WTC11 (cell line): ENCODE measurements around the gene EEF2. TPM values are rescaled to one million over a fixed set of nuclear protein-coding genes. Genes with fewer than 3 reads are reported as not detected.
"Not testable (repeated sequence)": the region's sequence is repeated elsewhere in the genome, so short reads cannot be mapped to it uniquely, and the experiment has no call there.

ENCODE experiments used
- ATAC-seq: fragments of 200-7000 bp; cut with Tn5 transposase; 2 replicates; pipeline ENCODE4 v1.10.0; 2021; ENCODE audit warnings: mild to moderate bottlenecking, moderate library complexity
- CTCF ChIA-PET: fragments of 300-600 bp; sonication (Branson Sonifier 250); formaldehyde crosslinking; loops from one replicate; lab custom pipeline; 2021; ENCODE audit warnings: antibody characterized with exemption; lab: Charles Lee
- POLR2A ChIA-PET: fragments of 350-600 bp; sonication (Branson Sonifier 250); formaldehyde crosslinking; loops from one replicate; lab custom pipeline; 2021; ENCODE audit warnings: antibody characterized with exemption; lab: Charles Lee
- DNase-seq: peaks from one replicate; pipeline ENCODE4 v3.0.0; 2021; ENCODE audit warnings: low spot score
- H3K27ac Mint-ChIP-seq: 2 replicates; pipeline ENCODE4 v1.8.0; 2021; ENCODE audit warnings: mixed read lengths
- H3K27me3 Mint-ChIP-seq: 2 replicates; pipeline ENCODE4 v1.8.0; 2021; ENCODE audit warnings: low read depth, mild to moderate bottlenecking, moderate library complexity, mixed read lengths
- H3K36me3 Mint-ChIP-seq: 2 replicates; pipeline ENCODE4 v1.8.0; 2021; ENCODE audit warnings: mixed read lengths
- H3K4me1 Mint-ChIP-seq: 2 replicates; pipeline ENCODE4 v1.8.0; 2022; ENCODE audit warnings: mixed read lengths
- H3K4me3 Mint-ChIP-seq: 2 replicates; pipeline ENCODE4 v1.8.0; 2021; ENCODE audit warnings: mild to moderate bottlenecking, moderate library complexity, mixed read lengths
- H3K9me3 Mint-ChIP-seq: 2 replicates; pipeline ENCODE4 v1.8.0; 2021; ENCODE audit warnings: mixed read lengths
- ATF6 ChIP-seq: sonication (generic); formaldehyde crosslinking; IDR thresholded peaks from 2 replicates; pipeline ENCODE4 v1.8.1; 2023; ENCODE audit warnings: mild to moderate bottlenecking, missing genetic modification reagents
- CDX4 ChIP-seq: fragments of 250-450 bp; sonication (Bioruptor Pico); IDR thresholded peaks from 2 replicates; pipeline ENCODE4 v1.9.0; 2021; ENCODE audit warnings: moderate library complexity, mild to moderate bottlenecking, inconsistent platforms, borderline replicate concordance
- CREB1 ChIP-seq: sonication (generic); formaldehyde crosslinking; IDR thresholded peaks from 2 replicates; pipeline ENCODE4 v1.8.0; 2023; ENCODE audit warnings: mild to moderate bottlenecking, missing genetic modification reagents
- ERG ChIP-seq: fragments of 250-450 bp; sonication (Bioruptor Pico); IDR thresholded peaks from 2 replicates; pipeline ENCODE4 v1.8.0; 2021; ENCODE audit warnings: mild to moderate bottlenecking
- FOXP1 ChIP-seq: sonication (generic); formaldehyde crosslinking; IDR thresholded peaks from 2 replicates; pipeline ENCODE4 v1.8.0; 2022; ENCODE audit warnings: missing genetic modification reagents, mild to moderate bottlenecking, moderate library complexity, borderline replicate concordance
- FOXP4 ChIP-seq: sonication (generic); formaldehyde crosslinking; IDR thresholded peaks from 2 replicates; pipeline ENCODE4 v1.8.0; 2022; ENCODE audit warnings: mild to moderate bottlenecking, missing genetic modification reagents
- HMGA2 ChIP-seq: fragments of 250-450 bp; sonication (Bioruptor Pico); IDR thresholded peaks from 2 replicates; pipeline ENCODE4 v1.4.0; 2021; ENCODE audit warnings: mild to moderate bottlenecking, moderate library complexity
- MLX ChIP-seq: sonication (generic); formaldehyde crosslinking; IDR thresholded peaks from 2 replicates; pipeline ENCODE4 v1.8.1; 2023; ENCODE audit warnings: mild to moderate bottlenecking, missing genetic modification reagents, moderate library complexity
- MXD4 ChIP-seq: fragments of 250-450 bp; sonication (Bioruptor Pico); IDR thresholded peaks from 2 replicates; pipeline ENCODE4 v1.8.0; 2021; ENCODE audit warnings: mild to moderate bottlenecking, moderate library complexity, borderline replicate concordance
- NFATC4 ChIP-seq: fragments of 250-450 bp; sonication (Bioruptor Pico); IDR thresholded peaks from 2 replicates; pipeline ENCODE4 v1.9.0; 2021; ENCODE audit warnings: mild to moderate bottlenecking
- RORB ChIP-seq: fragments of 250-450 bp; sonication (Bioruptor Pico); IDR thresholded peaks from 2 replicates; pipeline ENCODE4 v1.9.0; 2021; ENCODE audit warnings: mild to moderate bottlenecking
- SOX15 ChIP-seq: fragments of 250-450 bp; sonication (Bioruptor Pico); IDR thresholded peaks from 2 replicates; pipeline ENCODE4 v1.9.0; 2021; ENCODE audit warnings: mild to moderate bottlenecking
- ZNF121 ChIP-seq: sonication (generic); formaldehyde crosslinking; IDR thresholded peaks from 2 replicates; pipeline ENCODE4 v1.8.0; 2023; ENCODE audit warnings: missing genetic modification reagents
- ZNF138 ChIP-seq: sonication (generic); formaldehyde crosslinking; conservative IDR thresholded peaks from 2 replicates; pipeline ENCODE4 v1.8.1; 2022; ENCODE audit warnings: mild to moderate bottlenecking, moderate library complexity, missing genetic modification reagents
- ZNF232 ChIP-seq: sonication (generic); formaldehyde crosslinking; IDR thresholded peaks from 2 replicates; pipeline ENCODE4 v1.8.0; 2022; ENCODE audit warnings: mild to moderate bottlenecking, missing genetic modification reagents
- ZNF396 ChIP-seq: fragments of 250-450 bp; sonication (Bioruptor Pico); IDR thresholded peaks from 2 replicates; pipeline ENCODE4 v1.8.0; 2021; ENCODE audit warnings: mild to moderate bottlenecking, moderate library complexity, borderline replicate concordance
- ZNF416 ChIP-seq: fragments of 250-450 bp; sonication (Bioruptor Pico); IDR thresholded peaks from 2 replicates; pipeline ENCODE4 v1.9.0; 2021; ENCODE audit warnings: mild to moderate bottlenecking, inconsistent platforms
- ZNF512 ChIP-seq: sonication (generic); formaldehyde crosslinking; IDR thresholded peaks from 2 replicates; pipeline ENCODE4 v1.8.1; 2022; ENCODE audit warnings: missing genetic modification reagents, borderline replicate concordance
- total RNA-seq: library from RNA; stranded (reverse); gene quantifications from 3 replicates; pipeline ENCODE4 v1.2.3, GENCODE V29; 2021
- TF ChIP-seq, protein P1 (sequence below): fragments of 200-600 bp; IDR thresholded peaks from 2 replicates; pipeline ENCODE4 v1.8.0; 2022; ENCODE audit warnings: antibody characterized with exemption

EEF2 gene
- total RNA-seq, 1 experiment from 2014 or later, result 3,572 TPM

GRCh38 chr19:3958836-3959765 is 26.2 kb downstream of the EEF2 start (continued):
- TF ChIP-seq FOXP4 (no peak), ERG (CRISPR knock-in tag) (no peak)
- TF ChIP-seq, all 79 proteins: peak for 0

- POLR2A ChIA-PET, result interaction anchor here (1.8 kb wide), 1 partner anchor 13 kb away, joined by 5 read pairs; no protein-coding TSS in a partner anchor
- Mint-ChIP-seq H3K4me3 (no peak overlapping the region), H3K27me3 (no peaks in the 10 kb centered on the region)
- CTCF ChIA-PET, result interaction anchor here (1.2 kb wide), 1 partner anchor 184 kb away, joined by 3 read pairs; no protein-coding TSS in a partner anchor
- no peak for TF ChIP-seq CDX4 (CRISPR knock-in tag)
- TF ChIP-seq HMGA2 (CRISPR knock-in tag), result no peak
- no peak for TF ChIP-seq MLX
- TF ChIP-seq MXD4 (CRISPR knock-in tag), result no peak
- TF ChIP-seq ZNF121 (CRISPR knock-in tag), result no peak
- no peak for TF ChIP-seq NFATC4 (CRISPR knock-in tag)
- no peak for TF ChIP-seq ZNF512 (CRISPR knock-in tag)
- TF ChIP-seq ZNF232 (CRISPR knock-in tag), result no peak
- TF ChIP-seq ZNF416 (CRISPR knock-in tag), result no peak
- no peak for TF ChIP-seq FOXP1
- no peak for TF ChIP-seq SOX15 (CRISPR knock-in tag)
- TF ChIP-seq ZNF138 (CRISPR knock-in tag), result no peak
- no peak for TF ChIP-seq RORB (CRISPR knock-in tag)
- TF ChIP-seq ATF6 (CRISPR knock-in tag), result no peak
- no peak for TF ChIP-seq CREB1 (CRISPR knock-in tag)
- TF ChIP-seq, protein P1, sequence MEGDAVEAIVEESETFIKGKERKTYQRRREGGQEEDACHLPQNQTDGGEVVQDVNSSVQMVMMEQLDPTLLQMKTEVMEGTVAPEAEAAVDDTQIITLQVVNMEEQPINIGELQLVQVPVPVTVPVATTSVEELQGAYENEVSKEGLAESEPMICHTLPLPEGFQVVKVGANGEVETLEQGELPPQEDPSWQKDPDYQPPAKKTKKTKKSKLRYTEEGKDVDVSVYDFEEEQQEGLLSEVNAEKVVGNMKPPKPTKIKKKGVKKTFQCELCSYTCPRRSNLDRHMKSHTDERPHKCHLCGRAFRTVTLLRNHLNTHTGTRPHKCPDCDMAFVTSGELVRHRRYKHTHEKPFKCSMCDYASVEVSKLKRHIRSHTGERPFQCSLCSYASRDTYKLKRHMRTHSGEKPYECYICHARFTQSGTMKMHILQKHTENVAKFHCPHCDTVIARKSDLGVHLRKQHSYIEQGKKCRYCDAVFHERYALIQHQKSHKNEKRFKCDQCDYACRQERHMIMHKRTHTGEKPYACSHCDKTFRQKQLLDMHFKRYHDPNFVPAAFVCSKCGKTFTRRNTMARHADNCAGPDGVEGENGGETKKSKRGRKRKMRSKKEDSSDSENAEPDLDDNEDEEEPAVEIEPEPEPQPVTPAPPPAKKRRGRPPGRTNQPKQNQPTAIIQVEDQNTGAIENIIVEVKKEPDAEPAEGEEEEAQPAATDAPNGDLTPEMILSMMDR, result no peak
- TF ChIP-seq ZNF396 (CRISPR knock-in tag), result no peak
- TF ChIP-seq, all 79 proteins: peak for 0
- peaks cover 8% of the 10 kb centered on the region for H3K4me1 Mint-ChIP-seq
- no peak for ATAC-seq
- H3K9me3 Mint-ChIP-seq, result no peaks in the 10 kb centered on the region
- H3K27ac Mint-ChIP-seq, result no peak overlapping the region
- no peak for DNase-seq
- no peaks in the 10 kb centered on the region; the same call in 1 of the 2 replicates for H3K36me3 Mint-ChIP-seq
Measured at GRCh38 chr19:3955688-3956087, 29.6 kb downstream of the EEF2 start.

GRCh38 chr19:3955276-3955675 is 30.0 kb downstream of the EEF2 start:
- not testable (repeated sequence) for H3K4me1 Mint-ChIP-seq, DNase-seq, H3K9me3 Mint-ChIP-seq, H3K36me3 Mint-ChIP-seq, H3K4me3 Mint-ChIP-seq, H3K27me3 Mint-ChIP-seq, H3K27ac Mint-ChIP-seq, ATAC-seq
- CTCF ChIA-PET, result interaction anchor here (1.2 kb wide), 1 partner anchor 185 kb away, joined by 3 read pairs; no protein-coding TSS in a partner anchor
- POLR2A ChIA-PET, result interaction anchor here (1.8 kb wide), 1 partner anchor 14 kb away, joined by 5 read pairs; no protein-coding TSS in a partner anchor
